ENCODE data around the gene KCNK3.

The KCNK3 gene

GRCh38 chr2:26715528-26716270 lies 23.2 kb downstream of the KCNK3 start:
- DNase-seq: no peak

- no peak for DNase-seq
Observed at GRCh38 chr2:26716340-26716739, 23.8 kb downstream of the KCNK3 start.

GRCh38 chr2:26716769-26717168 lies 24.2 kb downstream of the KCNK3 start:
- no peak for DNase-seq

- no peak for DNase-seq
Observed at GRCh38 chr2:26717362-26717761, 24.8 kb downstream of the KCNK3 start.

- DNase-seq: no peak
Observed at GRCh38 chr2:26718949-26719686, 26.6 kb downstream of the KCNK3 start.

- DNase-seq: no peak
Observed at GRCh38 chr2:26720322-26721114, 28.0 kb downstream of the KCNK3 start.

- no peak for DNase-seq
Observed at GRCh38 chr2:26721115-26722032, 28.9 kb downstream of the KCNK3 start.

GRCh38 chr2:26722328-26722727 lies 29.8 kb downstream of the KCNK3 start:
- no peak for DNase-seq

- no peak for DNase-seq
Observed at GRCh38 chr2:26722911-26723310, 30.4 kb downstream of the KCNK3 start.

- DNase-seq: no peak
Observed at GRCh38 chr2:26723475-26723874, 31.0 kb downstream of the KCNK3 start.

- DNase-seq: no peak
Observed at GRCh38 chr2:26723991-26724750, 31.6 kb downstream of the KCNK3 start.

- no peak for DNase-seq
Observed at GRCh38 chr2:26724784-26725520, 32.4 kb downstream of the KCNK3 start.

GRCh38 chr2:26725521-26725820 lies 32.9 kb downstream of the KCNK3 start:
- DNase-seq: no peak

GRCh38 chr2:26726228-26726627 lies 33.7 kb downstream of the KCNK3 start:
- DNase-seq: no peak

GRCh38 chr2:26727641-26728561 lies 35.4 kb downstream of the KCNK3 start:
- no peak for DNase-seq

GRCh38 chr2:26729311-26729710 lies 36.8 kb downstream of the KCNK3 start:
- no peak for DNase-seq

GRCh38 chr2:26730549-26731344 lies 38.2 kb downstream of the KCNK3 start:
- DNase-seq: no peak

- DNase-seq: no peak
Observed at GRCh38 chr2:26731714-26732113, 39.2 kb downstream of the KCNK3 start.

- no peak for DNase-seq
Observed at GRCh38 chr2:26732446-26732845, 39.9 kb downstream of the KCNK3 start.

Measured in NCI-H187 treated with DMSO at 0.1 percent for 48 hours (cell line).